Caki2 (cell line): ENCODE measurements around the gene SLC8A3. TPM values are rescaled to one million over a fixed set of nuclear protein-coding genes. Genes with fewer than 3 reads are reported as not detected.

ENCODE experiments used
- DNase-seq: peaks from one replicate; pipeline ENCODE4 v3.0.0-alpha.2; 2015; ENCODE audit warnings: low read depth
- in situ Hi-C: cut with HindIII; loops from 2 replicates; pipeline ENCODE4 v1.10.0; 2016; ENCODE audit warnings: low sequenced_read_pairs, low pct_unique_long_range_greater_than_20kb, mixed read lengths
- total RNA-seq: library from RNA; depleted of rRNA; stranded (reverse); fragments of >200 nt; shearing (Covaris generic); gene quantifications from 2 replicates; pipeline ENCODE4 v1.2.3, GENCODE V29; 2014; ENCODE audit warnings: low replicate concordance

Gene SLC8A3
- total RNA-seq, 1 experiment from 2014 or later: 0.91 TPM

DNA sequence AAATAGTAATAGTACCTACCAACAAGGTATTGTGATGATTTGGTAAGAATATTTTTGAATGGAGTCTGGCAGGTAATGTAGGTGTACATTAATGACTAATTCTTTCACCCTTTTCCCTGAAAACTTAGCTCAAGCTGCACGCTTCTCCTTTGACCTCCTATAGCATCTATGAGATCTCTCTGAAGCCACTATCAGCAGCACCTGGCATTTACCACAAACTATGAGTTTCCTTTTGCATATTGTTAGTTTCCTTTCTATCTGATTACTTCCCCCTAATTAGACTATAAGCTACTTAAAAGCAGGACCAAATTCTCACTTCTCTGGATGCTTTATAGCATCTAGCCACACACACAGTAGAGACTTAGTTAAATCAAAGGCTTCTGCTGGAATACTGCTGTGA is 48.1 kb downstream of the SLC8A3 start:
- in situ Hi-C loops: no loop called here
- DNase-seq: no peak

GRCh38 chr14:70139384-70139783 is 49.4 kb downstream of the SLC8A3 start:
- in situ Hi-C loops: no loop called here
- DNase-seq: no peak

- in situ Hi-C loops: no loop called here
- no peak for DNase-seq
Observed at GRCh38 chr14:70137788-70138187, 51.0 kb downstream of the SLC8A3 start.

- DNase-seq: no peak
- in situ Hi-C loops: no loop called here
Observed at GRCh38 chr14:70133461-70133860, 55.3 kb downstream of the SLC8A3 start.

DNA sequence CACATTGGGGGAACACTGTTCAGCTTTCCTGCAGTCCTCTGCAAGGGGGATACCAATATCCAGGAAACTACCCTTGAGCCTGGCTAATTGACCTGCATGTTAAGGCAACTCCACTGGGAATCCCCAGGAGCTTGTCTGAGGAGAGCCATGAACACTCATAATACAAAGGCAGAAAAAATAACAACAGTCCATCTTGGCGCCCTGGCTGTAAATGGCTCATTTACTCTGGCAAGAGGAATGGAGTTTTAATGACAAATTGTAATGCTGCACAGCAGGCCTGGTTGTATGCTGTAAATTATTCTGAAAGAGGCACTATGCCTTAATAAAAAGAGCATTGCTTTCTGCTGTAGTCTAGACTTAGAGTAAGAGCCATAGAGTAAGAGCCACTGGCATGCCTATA is 58.3 kb downstream of the SLC8A3 start:
- no peak for DNase-seq
- in situ Hi-C loops: no loop called here

- in situ Hi-C loops: no loop called here
- DNase-seq: no peak
Observed at GRCh38 chr14:70127186-70127585, 61.6 kb downstream of the SLC8A3 start.

- DNase-seq: no peak
- in situ Hi-C loops: no loop called here
Observed at GRCh38 chr14:70123796-70124195, 65.0 kb downstream of the SLC8A3 start.

DNA sequence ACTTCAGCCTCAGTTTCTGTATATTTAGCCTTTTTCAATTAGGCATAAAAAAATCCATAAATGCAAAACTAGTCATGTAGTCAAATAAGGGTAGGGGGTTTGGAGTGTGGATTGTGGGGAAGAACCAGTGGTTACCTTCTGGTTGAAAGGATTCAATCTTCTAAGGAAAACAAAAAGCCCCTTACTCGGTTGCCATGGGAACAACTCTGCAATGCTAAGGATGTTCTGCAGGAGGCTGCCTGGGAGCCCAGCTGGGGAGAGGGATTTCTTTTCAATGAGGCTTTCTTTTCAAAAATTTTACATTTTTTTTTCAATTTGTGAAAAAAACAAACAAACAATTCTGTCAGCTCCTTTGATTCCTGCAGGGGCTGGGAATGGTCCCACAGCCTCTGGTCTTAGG is 67.2 kb downstream of the SLC8A3 start:
- DNase-seq: no peak
- in situ Hi-C loops: no loop called here

GRCh38 chr14:70118064-70118463 is 70.7 kb downstream of the SLC8A3 start:
- in situ Hi-C loops: no loop called here

GRCh38 chr14:70116278-70116677 is 72.5 kb downstream of the SLC8A3 start:
- DNase-seq: no peak
- in situ Hi-C loops: no loop called here

More at GRCh38 chr14:70118064-70118463, 70.7 kb downstream of the SLC8A3 start:
- no peak for DNase-seq

- DNase-seq: no peak
- in situ Hi-C loops: no loop called here
Observed at GRCh38 chr14:70114621-70115156, 74.1 kb downstream of the SLC8A3 start.

- in situ Hi-C loops: no loop called here
Observed at GRCh38 chr14:70113211-70113610, 75.5 kb downstream of the SLC8A3 start.

DNA sequence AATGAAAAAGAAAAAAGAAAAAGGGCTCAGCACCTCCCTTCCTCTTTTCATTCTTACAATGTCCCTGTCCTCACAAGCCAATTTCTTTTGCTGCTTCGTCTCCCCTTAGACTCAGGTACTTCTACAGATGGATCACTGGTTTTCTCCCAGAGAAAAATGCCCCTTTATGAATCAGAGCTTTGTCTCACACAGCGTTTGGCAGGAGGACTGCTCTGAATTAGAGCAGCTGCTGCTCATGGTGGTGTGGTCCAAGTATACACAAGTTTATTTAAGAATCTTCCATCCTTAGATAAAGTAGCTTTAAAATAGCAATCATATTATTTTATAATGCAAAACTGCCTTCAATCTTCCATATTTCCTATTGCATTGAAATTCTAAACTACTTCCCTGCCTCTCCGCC is 80.3 kb downstream of the SLC8A3 start:
- DNase-seq: no peak
- in situ Hi-C loops: no loop called here

More at GRCh38 chr14:70113211-70113610, 75.5 kb downstream of the SLC8A3 start:
- no peak for DNase-seq

- DNase-seq: no peak
- in situ Hi-C loops: no loop called here
Observed at GRCh38 chr14:70107309-70107708, 81.4 kb downstream of the SLC8A3 start.

DNA sequence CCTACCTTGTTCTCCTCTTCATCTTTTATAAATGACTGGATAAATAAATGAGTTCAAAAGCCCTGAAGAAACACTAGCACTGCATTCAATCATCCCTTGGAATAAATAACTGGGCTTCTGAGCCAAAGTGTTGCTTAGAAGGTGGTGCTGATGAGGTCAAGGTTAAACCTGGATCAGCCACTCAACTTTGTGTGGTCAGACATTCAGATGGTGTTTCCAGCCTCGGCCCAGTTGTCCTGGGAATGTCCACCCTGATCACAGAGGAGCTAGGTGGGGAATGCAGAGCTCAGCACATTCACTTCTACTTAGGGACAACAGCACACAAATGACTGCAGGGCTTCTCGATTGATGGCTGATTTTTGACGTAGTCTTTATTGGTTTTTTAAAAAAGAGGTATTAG is 88.7 kb downstream of the SLC8A3 start:
- in situ Hi-C loops: no loop called here
- no peak for DNase-seq

- in situ Hi-C loops: no loop called here
- no peak for DNase-seq
Observed at GRCh38 chr14:70098250-70098809, 90.4 kb downstream of the SLC8A3 start.

DNA sequence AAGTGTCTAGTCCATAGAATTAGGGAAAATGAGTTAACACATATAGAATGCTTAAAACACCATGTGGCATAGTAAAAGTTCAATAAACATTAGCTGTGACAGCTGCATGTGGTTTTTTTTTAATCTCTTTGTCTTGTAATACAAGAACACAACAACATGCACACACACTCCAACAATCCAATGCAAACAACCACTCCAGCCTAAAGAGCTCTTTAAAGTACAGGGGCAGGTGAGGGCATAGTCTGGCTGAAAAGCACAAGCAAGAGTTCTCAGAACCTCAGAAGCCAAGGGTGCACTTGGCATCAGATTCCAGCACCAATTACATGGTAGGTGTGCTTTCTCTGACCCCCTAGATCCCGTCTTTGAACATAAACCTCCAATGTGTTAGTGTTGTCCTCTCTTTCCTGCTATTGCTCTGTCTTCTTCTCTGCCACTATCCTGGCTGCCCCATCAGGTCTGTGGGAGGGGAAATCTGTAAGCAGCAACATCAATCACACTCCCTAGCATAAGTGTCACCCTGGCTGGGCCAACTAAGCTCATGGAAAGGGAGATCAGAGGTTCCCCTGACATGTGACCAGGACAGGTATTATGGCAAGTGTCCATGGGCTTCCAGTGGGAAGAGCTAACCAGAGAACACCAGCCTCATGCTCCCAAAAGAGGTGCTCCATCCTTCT is 91.0 kb downstream of the SLC8A3 start:
- in situ Hi-C loops: no loop called here
- DNase-seq: no peak

- in situ Hi-C loops: no loop called here
- DNase-seq: no peak
Observed at GRCh38 chr14:70096866-70097265, 91.9 kb downstream of the SLC8A3 start.

- in situ Hi-C loops: no loop called here
- no peak for DNase-seq
Observed at GRCh38 chr14:70094631-70095030, 94.1 kb downstream of the SLC8A3 start.

- in situ Hi-C loops: no loop called here
- DNase-seq: no peak
Observed at GRCh38 chr14:70094106-70094505, 94.6 kb downstream of the SLC8A3 start.
